Measurements from ENCODE around the gene STMN1. TPM values are rescaled to one million over a fixed set of nuclear protein-coding genes. Genes with fewer than 3 reads are reported as not detected.

Gene STMN1
- total and polyA plus RNA-seq, 9 of the 15 experiments (the other 6 are each of a cell fraction or from before 2014, with no cell fraction given): 269 to 2,153 (median 595) TPM

DNA sequence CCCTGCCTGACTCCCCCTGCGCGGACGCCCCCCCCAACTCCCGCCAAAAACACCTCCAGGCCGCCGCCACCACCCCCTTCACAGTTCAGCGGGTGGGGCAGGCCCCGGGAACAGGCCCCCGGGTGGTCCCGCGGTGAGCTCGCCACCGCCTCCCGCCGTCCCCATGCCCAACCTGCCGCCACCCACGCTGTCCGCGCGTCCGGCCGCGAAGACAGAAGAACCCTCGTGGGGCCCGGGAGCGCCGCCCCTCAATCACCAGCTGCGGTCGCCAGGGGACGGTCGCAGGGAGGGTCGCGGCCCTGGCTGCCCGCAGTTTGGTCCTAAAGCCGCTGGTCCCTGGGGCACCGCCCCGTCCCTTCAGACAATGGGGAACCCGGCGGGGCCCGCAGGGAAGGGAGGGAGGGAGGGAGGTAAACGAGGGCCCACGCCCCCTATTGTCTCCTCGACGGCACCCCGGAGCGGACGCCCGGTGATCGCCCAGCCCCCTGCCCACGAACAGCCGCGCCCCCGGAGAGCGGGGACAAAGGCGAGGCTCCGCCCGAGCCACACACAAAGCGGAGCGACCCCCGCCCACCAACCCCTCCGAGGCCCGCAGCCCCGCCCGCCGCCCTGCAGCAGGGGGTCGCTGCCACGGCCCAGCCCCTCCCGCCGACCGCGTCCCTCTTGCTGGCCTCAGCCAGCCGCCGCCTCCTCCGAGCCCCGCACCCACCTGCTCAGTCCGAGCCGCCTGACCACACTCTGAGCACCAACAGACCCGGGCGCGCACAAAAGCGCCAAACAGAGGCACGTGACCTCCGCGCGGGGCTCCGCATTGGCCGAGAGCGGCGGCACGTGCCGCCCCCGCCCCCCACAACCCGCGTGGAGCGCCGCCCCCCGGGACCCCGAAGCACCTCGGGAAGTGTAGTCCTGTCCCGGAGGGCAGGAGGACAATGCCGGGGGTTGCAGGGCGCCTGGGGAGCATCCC lies at the start of gene STMN1 (continued):
- TF ChIP-seq, protein P1, sequence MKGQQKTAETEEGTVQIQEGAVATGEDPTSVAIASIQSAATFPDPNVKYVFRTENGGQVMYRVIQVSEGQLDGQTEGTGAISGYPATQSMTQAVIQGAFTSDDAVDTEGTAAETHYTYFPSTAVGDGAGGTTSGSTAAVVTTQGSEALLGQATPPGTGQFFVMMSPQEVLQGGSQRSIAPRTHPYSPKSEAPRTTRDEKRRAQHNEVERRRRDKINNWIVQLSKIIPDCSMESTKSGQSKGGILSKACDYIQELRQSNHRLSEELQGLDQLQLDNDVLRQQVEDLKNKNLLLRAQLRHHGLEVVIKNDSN (CRISPR knock-in tag; IDR thresholded peaks at IDR 0.05): peak; percentile 98
- peak; percentile 83 for TF ChIP-seq NR3C1 (CRISPR knock-in tag; IDR thresholded peaks at IDR 0.05)
- TF ChIP-seq, protein P2, sequence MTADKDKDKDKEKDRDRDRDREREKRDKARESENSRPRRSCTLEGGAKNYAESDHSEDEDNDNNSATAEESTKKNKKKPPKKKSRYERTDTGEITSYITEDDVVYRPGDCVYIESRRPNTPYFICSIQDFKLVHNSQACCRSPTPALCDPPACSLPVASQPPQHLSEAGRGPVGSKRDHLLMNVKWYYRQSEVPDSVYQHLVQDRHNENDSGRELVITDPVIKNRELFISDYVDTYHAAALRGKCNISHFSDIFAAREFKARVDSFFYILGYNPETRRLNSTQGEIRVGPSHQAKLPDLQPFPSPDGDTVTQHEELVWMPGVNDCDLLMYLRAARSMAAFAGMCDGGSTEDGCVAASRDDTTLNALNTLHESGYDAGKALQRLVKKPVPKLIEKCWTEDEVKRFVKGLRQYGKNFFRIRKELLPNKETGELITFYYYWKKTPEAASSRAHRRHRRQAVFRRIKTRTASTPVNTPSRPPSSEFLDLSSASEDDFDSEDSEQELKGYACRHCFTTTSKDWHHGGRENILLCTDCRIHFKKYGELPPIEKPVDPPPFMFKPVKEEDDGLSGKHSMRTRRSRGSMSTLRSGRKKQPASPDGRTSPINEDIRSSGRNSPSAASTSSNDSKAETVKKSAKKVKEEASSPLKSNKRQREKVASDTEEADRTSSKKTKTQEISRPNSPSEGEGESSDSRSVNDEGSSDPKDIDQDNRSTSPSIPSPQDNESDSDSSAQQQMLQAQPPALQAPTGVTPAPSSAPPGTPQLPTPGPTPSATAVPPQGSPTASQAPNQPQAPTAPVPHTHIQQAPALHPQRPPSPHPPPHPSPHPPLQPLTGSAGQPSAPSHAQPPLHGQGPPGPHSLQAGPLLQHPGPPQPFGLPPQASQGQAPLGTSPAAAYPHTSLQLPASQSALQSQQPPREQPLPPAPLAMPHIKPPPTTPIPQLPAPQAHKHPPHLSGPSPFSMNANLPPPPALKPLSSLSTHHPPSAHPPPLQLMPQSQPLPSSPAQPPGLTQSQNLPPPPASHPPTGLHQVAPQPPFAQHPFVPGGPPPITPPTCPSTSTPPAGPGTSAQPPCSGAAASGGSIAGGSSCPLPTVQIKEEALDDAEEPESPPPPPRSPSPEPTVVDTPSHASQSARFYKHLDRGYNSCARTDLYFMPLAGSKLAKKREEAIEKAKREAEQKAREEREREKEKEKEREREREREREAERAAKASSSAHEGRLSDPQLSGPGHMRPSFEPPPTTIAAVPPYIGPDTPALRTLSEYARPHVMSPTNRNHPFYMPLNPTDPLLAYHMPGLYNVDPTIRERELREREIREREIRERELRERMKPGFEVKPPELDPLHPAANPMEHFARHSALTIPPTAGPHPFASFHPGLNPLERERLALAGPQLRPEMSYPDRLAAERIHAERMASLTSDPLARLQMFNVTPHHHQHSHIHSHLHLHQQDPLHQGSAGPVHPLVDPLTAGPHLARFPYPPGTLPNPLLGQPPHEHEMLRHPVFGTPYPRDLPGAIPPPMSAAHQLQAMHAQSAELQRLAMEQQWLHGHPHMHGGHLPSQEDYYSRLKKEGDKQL (CRISPR knock-in tag; IDR thresholded peaks at IDR 0.05; ENCODE audit: borderline replicate concordance): 0 out of 2 replicates have a peak, but pooled peaks have one; percentile 57
- peak; percentile 92 for TF ChIP-seq CREM (IDR thresholded peaks at IDR 0.05; ENCODE audit: low read depth)
- peak; percentile 68; the same call in 1 of the 2 replicates for TF ChIP-seq BRD4 (IDR thresholded peaks at IDR 0.05)
- no peak for TF ChIP-seq ZEB2 (IDR thresholded peaks at IDR 0.05)
- peak; percentile 51 for TF ChIP-seq NFIC (IDR thresholded peaks at IDR 0.05)
- no peak for TF ChIP-seq HNRNPUL1 (IDR thresholded peaks at IDR 0.05; ENCODE audit: low read length)
- no peak for TF ChIP-seq NFE2 (IDR thresholded peaks at IDR 0.05; ENCODE audit: low read depth)
- TF ChIP-seq SRSF1 (IDR thresholded peaks at IDR 0.05; ENCODE audit: low read depth, low read length): no peak
- TF ChIP-seq TEAD4 (IDR thresholded peaks at IDR 0.05; ENCODE audit: low read length): no peak
- TF ChIP-seq TEAD4 (CRISPR knock-in tag; IDR thresholded peaks at IDR 0.05; ENCODE audit: borderline replicate concordance): no peak
- TF ChIP-seq, protein P3, sequence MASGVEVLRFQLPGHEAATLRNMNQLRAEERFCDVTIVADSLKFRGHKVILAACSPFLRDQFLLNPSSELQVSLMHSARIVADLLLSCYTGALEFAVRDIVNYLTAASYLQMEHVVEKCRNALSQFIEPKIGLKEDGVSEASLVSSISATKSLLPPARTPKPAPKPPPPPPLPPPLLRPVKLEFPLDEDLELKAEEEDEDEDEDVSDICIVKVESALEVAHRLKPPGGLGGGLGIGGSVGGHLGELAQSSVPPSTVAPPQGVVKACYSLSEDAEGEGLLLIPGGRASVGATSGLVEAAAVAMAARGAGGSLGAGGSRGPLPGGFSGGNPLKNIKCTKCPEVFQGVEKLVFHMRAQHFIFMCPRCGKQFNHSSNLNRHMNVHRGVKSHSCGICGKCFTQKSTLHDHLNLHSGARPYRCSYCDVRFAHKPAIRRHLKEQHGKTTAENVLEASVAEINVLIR (CRISPR knock-in tag; IDR thresholded peaks at IDR 0.05): peak; percentile 43; the same call in 1 of the 2 replicates
- TF ChIP-seq U2AF1 (optimal IDR thresholded peaks at IDR 0.05; ENCODE audit: low read depth, low read length): peak; percentile 83
- TF ChIP-seq GATA2 (CRISPR knock-in tag; IDR thresholded peaks at IDR 0.05): no peak
- TF ChIP-seq RBM39 (optimal IDR thresholded peaks at IDR 0.05; ENCODE audit: low read depth, low read length): no peak
- peak; percentile 66; the same call in 1 of the 2 replicates for TF ChIP-seq ZKSCAN1 (IDR thresholded peaks at IDR 0.05; ENCODE audit: low read depth, low read length)
- peak; percentile 79 for TF ChIP-seq HNRNPH1 (optimal IDR thresholded peaks at IDR 0.05; ENCODE audit: low read depth, low read length)
- TF ChIP-seq BCOR (IDR thresholded peaks at IDR 0.05): 0 out of 2 replicates have a peak, but pooled peaks have one; percentile 24
- 0 out of 2 replicates have a peak, but pooled peaks have one; percentile 36 for TF ChIP-seq ZNF717 (CRISPR knock-in tag; IDR thresholded peaks at IDR 0.05)
- no peak for TF ChIP-seq ZNF146 (CRISPR knock-in tag; IDR thresholded peaks at IDR 0.05; ENCODE audit: unreplicated experiment)
